ENCODE data around the gene CCDC47.

The CCDC47 gene

GRCh38 chr17:63783522-63783921 is 10.1 kb upstream of the CCDC47 start:
- no peak for DNase-seq

- DNase-seq: no peak
Observed at GRCh38 chr17:63780928-63781327, 7.5 kb upstream of the CCDC47 start.

- no peak for DNase-seq
Observed at GRCh38 chr17:63780507-63780906, 7.1 kb upstream of the CCDC47 start.

- no peak for DNase-seq
Observed at GRCh38 chr17:63775420-63775819, 2.0 kb upstream of the CCDC47 start.

GRCh38 chr17:63774969-63775265 is 1.5 kb upstream of the CCDC47 start:
- DNase-seq: no peak

- no peak for DNase-seq
Observed at GRCh38 chr17:63774141-63774968, 958 bp upstream of the CCDC47 start, which contains the start of gene DDX42. TSS of gene DDX42 (plus strand) at chr17:63774170. CDS start at chr17:63787050, 12,880 bp downstream.

- DNase-seq: no peak
Observed at GRCh38 chr17:63772801-63773271, 561 bp downstream of the CCDC47 start.

- no peak for DNase-seq
Observed at GRCh38 chr17:63768433-63768832, 5.0 kb downstream of the CCDC47 start.

- no peak for DNase-seq
Observed at GRCh38 chr17:63766754-63767153, 6.6 kb downstream of the CCDC47 start.

GRCh38 chr17:63764716-63765115 is 8.7 kb downstream of the CCDC47 start:
- DNase-seq: no peak

GRCh38 chr17:63762161-63763078 is 11.0 kb downstream of the CCDC47 start:
- DNase-seq: no peak

- DNase-seq: peak; percentile 52
Observed at GRCh38 chr17:63760771-63761539, 12.4 kb downstream of the CCDC47 start.

GRCh38 chr17:63758428-63758827 is 15.0 kb downstream of the CCDC47 start:
- DNase-seq: no peak

GRCh38 chr17:63754046-63754445 is 19.4 kb downstream of the CCDC47 start:
- DNase-seq: no peak

GRCh38 chr17:63753215-63753614 is 20.2 kb downstream of the CCDC47 start:
- DNase-seq: no peak

- no peak for DNase-seq
Observed at GRCh38 chr17:63752707-63753106, 20.7 kb downstream of the CCDC47 start.

- no peak for DNase-seq
Observed at GRCh38 chr17:63751806-63752205, 21.6 kb downstream of the CCDC47 start.

- peak; percentile 99 for DNase-seq
Observed at GRCh38 chr17:63741408-63742173, 31.8 kb downstream of the CCDC47 start, which contains the start of gene STRADA. TSS of gene STRADA (minus strand) at chr17:63741799. CDS start at chr17:63728369, 13,430 bp downstream.

GRCh38 chr17:63741143-63741407 is 32.3 kb downstream of the CCDC47 start:
- no peak for DNase-seq

GRCh38 chr17:63740464-63741142 is 32.8 kb downstream of the CCDC47 start:
- DNase-seq: no peak

- DNase-seq: no peak
Observed at GRCh38 chr17:63735691-63736090, 37.7 kb downstream of the CCDC47 start.

GRCh38 chr17:63722403-63722802 is 51.0 kb downstream of the CCDC47 start:
- DNase-seq: no peak

Data from stimulated activated CD8-positive, alpha-beta memory T cell treated with anti-CD3 and anti-CD28 coated beads, Interleukin-4, amount 100 ng/mL, for 48 hours (primary cell).